Activated naive CD4-positive, alpha-beta T cell treated with anti-CD3 and anti-CD28 coated beads, Interleukin-2, amount 50 U/mL, for 72 hours (primary cell): ENCODE measurements around the gene ABCB10. TPM values are rescaled to one million over a fixed set of nuclear protein-coding genes. Genes with fewer than 3 reads are reported as not detected.
A peak's percentile ranks its signal among the peaks of the same experiment; 100 is the strongest.
"Not testable (repeated sequence)": the region's sequence is repeated elsewhere in the genome, so short reads cannot be mapped to it uniquely, and the experiment has no call there.

ENCODE experiments used
- ATAC-seq, 2 donors: fragments of 150-1000 bp; cut with Tn5 transposase; 2 replicates each; pipeline ENCODE4 v1.10.0; 2021; ENCODE audit warnings: mild to moderate bottlenecking in 2 of 2, moderate library complexity in 2 of 2
- DNase-seq, 2 donors: peaks; one replicate each; pipeline ENCODE4 v3.0.0; 2021 to 2022; ENCODE audit warnings: low spot score in 2 of 2
- H3K27ac Mint-ChIP-seq, 2 donors: one replicate each; pipeline ENCODE4 v1.8.0; 2022; ENCODE audit warnings: mild to moderate bottlenecking in 2 of 2, mixed read lengths in 2 of 2
- H3K36me3 Mint-ChIP-seq, 2 donors: one replicate each; pipeline ENCODE4 v1.8.0; 2022; ENCODE audit warnings: mixed read lengths in 2 of 2
- H3K9me3 Mint-ChIP-seq, 2 donors: one replicate each; pipeline ENCODE4 v1.8.0; 2022; ENCODE audit warnings: mixed read lengths in 2 of 2
- total RNA-seq, 2 donors: library from RNA; stranded (reverse); gene quantifications; one replicate each; pipeline ENCODE4 v1.2.3, GENCODE V29; 2022

The ABCB10 gene
- total RNA-seq, 2 donors from 2014 or later: 17.4 to 39.3 TPM

DNA sequence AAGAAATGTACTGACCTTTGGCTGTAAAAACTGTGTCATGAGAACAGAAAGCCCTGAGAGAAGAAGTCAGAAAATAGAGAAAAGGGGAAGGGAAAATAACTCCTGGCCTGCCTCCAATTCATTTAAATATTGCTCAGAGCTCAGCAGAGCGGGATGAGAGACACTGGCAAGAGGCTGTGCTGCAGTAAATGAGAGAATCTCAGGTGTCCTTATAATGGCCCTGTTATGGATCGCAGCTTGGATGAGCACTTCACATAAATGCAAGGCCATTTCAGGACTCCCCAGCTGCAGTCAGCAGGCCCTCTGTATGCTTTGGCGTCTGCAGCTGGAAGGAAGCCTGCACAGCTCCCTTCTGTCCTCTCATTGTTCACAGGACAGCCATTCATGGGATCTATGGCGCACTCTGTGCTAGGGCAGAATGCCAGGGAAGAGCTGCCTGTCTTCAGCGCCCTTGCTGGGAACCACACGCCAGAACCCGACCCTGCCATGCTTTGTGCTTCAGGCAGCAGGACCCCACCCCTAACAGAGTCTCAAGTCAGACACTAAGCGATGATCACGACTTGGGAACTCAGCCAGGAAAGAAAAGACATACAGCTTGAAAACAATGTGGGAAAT is 20.7 kb upstream of the ABCB10 start:
- Mint-ChIP-seq H3K27ac (no peak overlapping the region), H3K36me3 (no peaks in the 10 kb centered on the region), H3K9me3 (no peaks in the 10 kb centered on the region)
- ATAC-seq (no peak), DNase-seq (no peak)

DNA sequence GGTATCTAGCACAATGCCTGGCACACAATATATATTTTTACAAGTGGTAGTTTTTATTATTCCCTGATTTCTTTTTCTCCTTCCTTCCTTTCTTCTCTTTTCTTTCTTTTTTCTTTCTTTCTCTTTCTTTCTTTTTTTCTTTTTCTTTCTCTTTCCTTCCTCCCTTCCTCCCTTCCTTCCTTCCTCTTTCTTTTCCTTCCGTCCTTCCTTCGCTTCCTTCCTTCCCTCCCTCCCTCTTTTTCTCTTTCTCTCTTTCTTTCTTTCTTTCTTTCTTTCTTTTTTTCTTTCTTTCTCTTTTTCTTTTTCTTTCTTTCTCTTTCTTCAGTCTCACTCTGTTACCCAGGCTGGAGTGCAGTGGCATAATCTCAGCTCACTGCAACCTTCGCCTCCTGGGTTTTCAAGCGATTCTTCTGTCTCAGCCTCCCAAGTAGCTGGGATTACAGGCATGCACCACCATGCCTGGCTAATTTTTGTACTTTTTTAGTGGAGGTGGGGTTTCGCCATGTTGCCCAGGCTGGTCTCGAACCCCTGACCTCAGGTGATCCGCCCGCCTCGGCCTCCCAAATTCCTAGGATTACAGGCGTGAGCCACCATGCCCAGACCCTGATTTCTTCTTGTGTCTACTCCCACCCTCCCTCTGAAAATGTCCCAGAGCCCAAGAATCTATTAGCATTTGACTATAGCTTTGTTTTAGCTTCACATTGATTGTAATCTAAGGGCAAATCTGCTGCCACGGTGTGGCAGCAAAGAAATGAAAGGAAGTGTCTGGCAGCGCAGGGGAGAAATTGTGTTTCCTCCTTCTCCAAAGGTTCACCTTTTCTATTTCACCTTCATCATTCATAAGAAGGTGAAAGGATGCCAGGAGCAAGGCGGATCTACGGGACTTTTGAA is 19.9 kb upstream of the ABCB10 start:
- H3K9me3 Mint-ChIP-seq: no peaks in the 10 kb centered on the region
- H3K36me3 Mint-ChIP-seq: no peaks in the 10 kb centered on the region
- H3K27ac Mint-ChIP-seq: no peak overlapping the region
- DNase-seq (no peak), ATAC-seq (no peak)

GRCh38 chr1:229574679-229575442 is 16.4 kb upstream of the ABCB10 start:
- DNase-seq: no peak
- no peaks in the 10 kb centered on the region for H3K36me3 Mint-ChIP-seq
- no peak for ATAC-seq
- no peak overlapping the region for H3K27ac Mint-ChIP-seq
- H3K9me3 Mint-ChIP-seq: no peaks in the 10 kb centered on the region

DNA sequence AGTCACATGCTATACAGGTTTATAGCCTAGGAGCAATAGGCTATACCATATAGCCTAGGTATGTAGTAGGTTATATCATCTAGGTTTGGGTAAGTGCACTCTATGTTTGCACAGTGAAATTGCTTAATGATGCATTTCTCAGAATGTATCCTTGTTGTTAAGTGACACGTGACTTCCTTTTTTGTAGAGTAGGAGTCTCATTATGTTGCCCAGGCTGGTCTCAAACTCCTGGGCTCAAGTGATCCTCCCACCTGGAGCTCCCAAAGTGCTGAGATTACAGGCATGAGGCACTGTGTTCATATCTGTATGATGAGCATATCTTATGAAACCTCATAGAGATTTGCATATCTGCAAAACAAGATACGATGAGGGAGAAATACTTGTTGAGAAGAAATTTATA is 13.8 kb upstream of the ABCB10 start:
- Mint-ChIP-seq H3K9me3 (no peaks in the 10 kb centered on the region), H3K27ac (no peak overlapping the region), H3K36me3 (no peaks in the 10 kb centered on the region)
- no peak for DNase-seq
- no peak for ATAC-seq

- ATAC-seq (no peak), DNase-seq (no peak)
- Mint-ChIP-seq H3K9me3 (no peaks in the 10 kb centered on the region), H3K27ac (no peak overlapping the region), H3K36me3 (no peaks in the 10 kb centered on the region)
Measured at GRCh38 chr1:229570891-229571516, 12.5 kb upstream of the ABCB10 start.

- Mint-ChIP-seq H3K36me3 (no peaks in the 10 kb centered on the region), H3K9me3 (no peaks in the 10 kb centered on the region), H3K27ac (no peak overlapping the region)
- ATAC-seq (no peak), DNase-seq (no peak)
Measured at GRCh38 chr1:229570305-229570704, 11.8 kb upstream of the ABCB10 start.

DNA sequence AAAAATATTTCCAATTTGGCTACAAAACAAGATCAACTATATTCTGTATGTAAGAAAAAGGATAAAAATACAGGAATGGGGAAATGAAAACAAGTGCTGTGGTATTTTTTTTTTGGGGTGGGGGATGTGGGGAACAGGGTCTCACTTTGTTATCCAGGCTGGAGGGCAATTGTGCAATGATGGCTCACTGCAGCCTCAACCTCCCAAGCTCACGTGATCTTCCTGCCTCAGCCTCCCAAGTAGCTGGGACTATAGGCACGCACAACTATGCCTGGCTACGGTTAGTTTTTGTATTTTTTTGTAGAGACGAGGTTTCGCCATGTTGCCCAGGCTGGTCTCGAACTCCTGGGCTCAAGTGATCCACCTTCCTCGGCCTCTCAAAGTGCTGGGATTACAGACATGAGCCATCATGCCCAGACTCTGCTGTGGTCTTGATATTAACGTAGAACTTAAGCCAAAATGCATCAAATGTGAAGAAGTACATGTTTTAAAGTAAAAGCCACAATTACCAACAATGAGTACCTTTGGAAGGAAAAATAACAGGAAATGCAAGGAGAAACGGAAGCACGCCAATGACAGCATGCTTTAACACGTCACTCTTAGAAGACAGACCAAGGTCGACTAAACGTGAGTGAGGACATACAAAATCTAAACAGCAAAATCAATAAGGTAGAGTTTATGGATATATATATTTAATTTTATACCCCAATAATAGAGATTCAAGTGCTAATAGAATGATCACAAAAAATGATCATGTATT is 8.8 kb upstream of the ABCB10 start:
- no peak for DNase-seq
- H3K36me3 Mint-ChIP-seq: no peaks in the 10 kb centered on the region
- ATAC-seq: no peak
- no peak overlapping the region for H3K27ac Mint-ChIP-seq
- H3K9me3 Mint-ChIP-seq: no peaks in the 10 kb centered on the region

GRCh38 chr1:229563701-229564100 is 5.2 kb upstream of the ABCB10 start:
- H3K9me3 Mint-ChIP-seq: no peaks in the 10 kb centered on the region
- H3K36me3 Mint-ChIP-seq: no peaks in the 10 kb centered on the region
- ATAC-seq (no peak), DNase-seq (no peak)
- H3K27ac Mint-ChIP-seq: no peak overlapping the region

DNA sequence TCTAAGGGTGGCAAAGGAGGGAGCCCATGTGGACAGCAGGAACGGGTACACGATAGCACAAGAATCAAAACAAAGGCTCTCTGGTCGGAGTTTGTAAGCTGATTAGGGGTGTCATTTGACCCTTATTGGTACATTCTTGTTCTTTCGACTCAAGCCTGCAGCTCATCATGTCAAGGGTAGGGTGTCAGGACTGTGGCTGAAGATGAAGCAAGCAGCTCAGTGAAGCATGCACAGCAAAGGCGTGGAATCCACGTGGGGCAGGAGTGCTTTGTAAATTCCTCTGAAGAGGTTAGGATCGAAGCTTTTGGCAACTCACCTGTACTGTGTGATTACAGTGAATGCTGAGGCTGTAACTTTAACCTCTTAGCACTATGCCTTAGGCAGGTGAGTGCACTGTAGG is 4.7 kb upstream of the ABCB10 start:
- DNase-seq (no peak), ATAC-seq (no peak)

DNA sequence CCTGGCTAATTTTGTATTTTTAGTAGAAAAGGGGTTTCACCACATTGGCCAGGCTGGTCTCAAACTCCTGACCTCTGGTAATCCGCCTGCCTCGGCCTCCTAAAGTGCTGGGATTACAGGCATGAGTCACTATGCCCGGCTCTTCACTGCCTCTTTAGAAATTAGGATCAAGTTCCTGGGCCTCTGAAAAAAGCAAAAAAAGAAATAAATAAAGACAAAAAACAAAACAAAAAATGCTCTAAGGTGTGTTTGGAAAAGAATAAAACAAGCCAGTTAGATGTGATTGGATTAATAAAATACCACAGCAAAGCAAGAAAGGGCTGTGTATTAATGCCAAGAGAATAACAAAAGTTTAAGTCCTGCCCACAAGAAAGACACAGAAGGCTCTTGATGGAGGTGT is 4.2 kb upstream of the ABCB10 start:
- H3K36me3 Mint-ChIP-seq: no peaks in the 10 kb centered on the region
- DNase-seq (no peak), ATAC-seq (no peak)
- H3K27ac Mint-ChIP-seq: no peak overlapping the region
- H3K9me3 Mint-ChIP-seq: no peaks in the 10 kb centered on the region

More for the DNA sequence above, 4.7 kb upstream of the ABCB10 start:
- no peaks in the 10 kb centered on the region for H3K36me3 Mint-ChIP-seq
- H3K27ac Mint-ChIP-seq: no peak overlapping the region
- H3K9me3 Mint-ChIP-seq: no peaks in the 10 kb centered on the region

- Mint-ChIP-seq H3K27ac (no peak overlapping the region), H3K36me3 (no peaks in the 10 kb centered on the region), H3K9me3 (no peaks in the 10 kb centered on the region)
- DNase-seq (no peak), ATAC-seq (no peak)
Measured at GRCh38 chr1:229561141-229561540, 2.6 kb upstream of the ABCB10 start.

GRCh38 chr1:229560124-229560523 is 1.6 kb upstream of the ABCB10 start:
- not testable (repeated sequence) for H3K36me3 Mint-ChIP-seq, ATAC-seq, DNase-seq, H3K27ac Mint-ChIP-seq, H3K9me3 Mint-ChIP-seq

- H3K36me3 Mint-ChIP-seq, ATAC-seq, DNase-seq, H3K9me3 Mint-ChIP-seq: not testable (repeated sequence)
- peak overlapping the region; percentile 69 to 86 for H3K27ac Mint-ChIP-seq
Measured at GRCh38 chr1:229559336-229559801, 862 bp upstream of the ABCB10 start.

DNA sequence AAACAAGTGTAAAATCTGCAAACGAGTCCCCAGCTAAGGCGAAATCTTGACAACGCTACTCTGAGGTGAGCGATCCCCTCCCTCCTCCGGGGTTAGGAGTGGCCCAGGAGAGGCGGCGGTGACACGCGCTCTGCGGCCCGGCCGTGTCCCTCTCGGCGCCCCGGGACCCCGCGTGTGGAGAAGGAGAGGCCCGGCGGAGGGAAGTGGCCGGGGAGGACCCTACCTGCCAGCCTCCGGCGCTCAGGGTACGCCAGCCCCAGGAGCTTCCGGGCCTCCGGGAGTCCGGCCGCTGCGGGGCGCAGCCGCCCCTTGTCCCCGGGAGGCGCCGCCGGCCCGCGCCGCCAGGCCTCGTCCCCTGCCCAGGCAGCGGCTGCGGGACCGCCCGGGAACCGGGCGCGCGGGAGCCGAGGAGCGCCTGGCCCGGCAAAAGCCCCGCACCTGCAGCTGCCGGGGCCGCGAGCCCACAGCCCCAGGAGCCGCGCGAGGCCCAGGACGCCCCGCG is 543 bp downstream of the ABCB10 start:
- H3K9me3 Mint-ChIP-seq: no peaks in the 10 kb centered on the region
- no peaks in the 10 kb centered on the region for H3K36me3 Mint-ChIP-seq
- H3K27ac Mint-ChIP-seq: peak overlapping the region; percentile 81 to 84
- peak; percentile 19 to 24 for ATAC-seq
- DNase-seq: peak; percentile 49 to 66

DNA sequence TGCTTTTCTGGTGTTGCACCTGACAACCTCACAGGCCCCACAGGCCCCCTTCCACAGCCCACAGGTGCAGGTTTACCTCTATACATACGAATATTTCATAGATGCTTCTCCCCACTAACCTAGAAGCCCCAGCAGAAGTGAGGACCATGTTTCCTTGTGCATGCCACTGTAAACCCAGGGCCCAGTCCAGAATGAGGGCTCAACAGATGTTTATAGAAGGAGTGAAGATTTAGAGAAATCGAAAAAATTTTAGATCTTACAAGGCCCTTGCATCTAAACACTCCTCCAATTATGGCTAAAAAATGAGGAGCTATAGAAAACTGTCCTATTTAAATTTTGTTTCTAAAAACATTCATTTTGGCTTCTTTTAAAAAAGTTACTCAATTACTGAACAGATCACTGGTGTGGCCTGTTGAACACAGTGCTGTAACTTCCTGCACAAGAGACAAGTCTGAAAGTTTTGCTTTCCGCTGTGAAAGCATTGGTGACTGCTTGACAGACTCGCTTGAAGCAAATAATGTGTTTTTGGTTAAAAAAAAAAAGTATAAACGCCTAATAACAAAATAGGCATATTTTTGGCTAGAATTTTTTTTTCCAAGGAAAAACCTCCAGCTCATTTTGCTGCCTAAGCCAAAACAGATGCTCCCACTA is 1.2 kb downstream of the ABCB10 start:
- no peaks in the 10 kb centered on the region for H3K9me3 Mint-ChIP-seq
- peak overlapping the region; percentile 81 to 84 for H3K27ac Mint-ChIP-seq
- ATAC-seq (no peak), DNase-seq (no peak)
- H3K36me3 Mint-ChIP-seq: no peaks in the 10 kb centered on the region
